GM18907 (cell line): ENCODE measurements around the gene SERBP1.
"Not testable (repeated sequence)": the region's sequence is repeated elsewhere in the genome, so short reads cannot be mapped to it uniquely, and the experiment has no call there.

Experiments
- ATAC-seq: cut with Tn5 transposase; IDR thresholded peaks from one replicate; pipeline ENCODE4 v1.9.1; 2021; ENCODE audit warnings: mild to moderate bottlenecking, moderate library complexity; ENCODE audit not compliant: unreplicated experiment

SERBP1 gene

GRCh38 chr1:67441183-67441582 lies 11.0 kb upstream of the SERBP1 start:
- ATAC-seq: peak; percentile 66

- ATAC-seq: no peak
Observed at GRCh38 chr1:67440339-67440738, 10.1 kb upstream of the SERBP1 start.

- ATAC-seq: no peak
Observed at GRCh38 chr1:67439277-67440029, 9.3 kb upstream of the SERBP1 start.

GRCh38 chr1:67437961-67438360 lies 7.8 kb upstream of the SERBP1 start:
- no peak for ATAC-seq

GRCh38 chr1:67436511-67437055 lies 6.4 kb upstream of the SERBP1 start:
- ATAC-seq: no peak

GRCh38 chr1:67434491-67434890 lies 4.3 kb upstream of the SERBP1 start:
- no peak for ATAC-seq

GRCh38 chr1:67433837-67434236 lies 3.6 kb upstream of the SERBP1 start:
- ATAC-seq: no peak

GRCh38 chr1:67432745-67433144 lies 2.5 kb upstream of the SERBP1 start:
- ATAC-seq: no peak

- no peak for ATAC-seq
Observed at GRCh38 chr1:67431869-67432578, 1.8 kb upstream of the SERBP1 start.

GRCh38 chr1:67431156-67431765 lies 1.1 kb upstream of the SERBP1 start:
- ATAC-seq: no peak

GRCh38 chr1:67429528-67430357 lies 459 bp downstream of the SERBP1 start:
- ATAC-seq: peak; percentile 12

GRCh38 chr1:67429011-67429527 lies 1.1 kb downstream of the SERBP1 start:
- no peak for ATAC-seq

- ATAC-seq: no peak
Observed at GRCh38 chr1:67427947-67428346, 2.3 kb downstream of the SERBP1 start.

GRCh38 chr1:67427465-67427864 lies 2.7 kb downstream of the SERBP1 start:
- ATAC-seq: no peak

GRCh38 chr1:67420835-67421492 lies 9.2 kb downstream of the SERBP1 start:
- ATAC-seq: no peak

GRCh38 chr1:67418839-67419586 lies 11.2 kb downstream of the SERBP1 start:
- no peak for ATAC-seq

- not testable (repeated sequence) for ATAC-seq
Observed at GRCh38 chr1:67417733-67418132, 12.5 kb downstream of the SERBP1 start.

GRCh38 chr1:67415041-67415440 lies 15.2 kb downstream of the SERBP1 start:
- no peak for ATAC-seq

GRCh38 chr1:67414574-67414973 lies 15.6 kb downstream of the SERBP1 start:
- ATAC-seq: no peak
